HepG2 (cell line): Measurements from ENCODE around the gene CTSZ. TPM values are rescaled to one million over a fixed set of nuclear protein-coding genes. Genes with fewer than 3 reads are reported as not detected.

ENCODE experiments used
- DMAP1 ChIP-seq: IDR thresholded peaks from 2 replicates; pipeline ENCODE4 v1.6.1; 2016
- FOXP1 ChIP-seq, 2 experiments: fragments of 450-650 bp in 1 of 2; IDR thresholded peaks; 2 replicates each; pipeline ENCODE4 v1.6.1; 2017 to 2018; ENCODE audit warnings: antibody characterized with exemption in 1 of 2
- GABPB1 ChIP-seq: IDR thresholded peaks from 2 replicates; pipeline ENCODE4 v1.6.1; 2016; ENCODE audit warnings: mild to moderate bottlenecking, missing genetic modification reagents, moderate library complexity, missing compliant biosample characterization
- GATAD1 ChIP-seq: IDR thresholded peaks from 2 replicates; pipeline ENCODE4 v1.6.1; 2016; ENCODE audit warnings: missing genetic modification reagents, missing compliant biosample characterization
- HIVEP1 ChIP-seq: sonication (generic); formaldehyde crosslinking; IDR thresholded peaks from 2 replicates; pipeline ENCODE4 v1.4.0; 2020; ENCODE audit warnings: mild to moderate bottlenecking, missing genetic modification reagents
- HNRNPH1 ChIP-seq: fragments of 200-400 bp; formaldehyde crosslinking; optimal IDR thresholded peaks from 2 replicates; pipeline ENCODE3; 2017; ENCODE audit warnings: mild to moderate bottlenecking, low read depth, low read length
- HOXA3 ChIP-seq: sonication (generic); formaldehyde crosslinking; IDR thresholded peaks from 2 replicates; pipeline ENCODE4 v1.5.0; 2020; ENCODE audit warnings: missing genetic modification reagents
- IRF2 ChIP-seq: IDR thresholded peaks from 2 replicates; pipeline ENCODE4 v1.6.1; 2018; ENCODE audit warnings: missing genetic modification reagents, missing compliant biosample characterization
- PHF20 ChIP-seq: sonication (generic); formaldehyde crosslinking; IDR thresholded peaks from 2 replicates; pipeline ENCODE4 v1.5.0; 2020; ENCODE audit warnings: mild to moderate bottlenecking, missing genetic modification reagents
- PHF21A ChIP-seq: sonication (generic); formaldehyde crosslinking; IDR thresholded peaks from 2 replicates; pipeline ENCODE4 v1.5.0; 2020; ENCODE audit warnings: mild to moderate bottlenecking, missing genetic modification reagents
- RBM39 ChIP-seq: fragments of 200-400 bp; formaldehyde crosslinking; IDR thresholded peaks from one replicate; pipeline ENCODE4 v1.6.1; 2018; ENCODE audit warnings: antibody characterized with exemption, mild to moderate bottlenecking, low read depth, low read length; ENCODE audit not compliant: poor library complexity, severe bottlenecking
- SOX13 ChIP-seq, 3 experiments: fragments of 450-650 bp in 1 of 3; sonication (generic) in 1 of 3; formaldehyde crosslinking in 1 of 3; IDR thresholded peaks in 2 of 3; conservative IDR thresholded peaks in 1 of 3; 2 replicates each; pipeline versions ENCODE4 v1.5.0 to v1.6.1; 2016 to 2020; ENCODE audit warnings: antibody characterized with exemption in 1 of 3, mild to moderate bottlenecking in 1 of 3, missing compliant biosample characterization in 1 of 3, missing genetic modification reagents in 1 of 3, moderate library complexity in 1 of 3
- SP1 ChIP-seq, 2 experiments: fragments of 450-650 bp in 1 of 2; sonication (generic) in 1 of 2; formaldehyde crosslinking in 1 of 2; IDR thresholded peaks; 2 replicates each; pipeline versions ENCODE4 v1.4.0 to v1.6.1; 2016 to 2020; ENCODE audit warnings: missing genetic modification reagents in 1 of 2
- XRCC5 ChIP-seq: fragments of 200-400 bp; formaldehyde crosslinking; optimal IDR thresholded peaks from 2 replicates; pipeline ENCODE3; 2017; ENCODE audit warnings: mild to moderate bottlenecking, low read length
- ZNF224 ChIP-seq: sonication (generic); formaldehyde crosslinking; IDR thresholded peaks from 2 replicates; pipeline ENCODE4 v1.5.0; 2020; ENCODE audit warnings: mild to moderate bottlenecking, missing genetic modification reagents
- ZNF337 ChIP-seq: sonication (generic); formaldehyde crosslinking; IDR thresholded peaks from 2 replicates; pipeline ENCODE4 v1.5.1; 2020; ENCODE audit warnings: missing genetic modification reagents, low read depth, mild to moderate bottlenecking, borderline replicate concordance
- ZNF557 ChIP-seq: sonication (generic); formaldehyde crosslinking; IDR thresholded peaks from 2 replicates; pipeline ENCODE4 v1.4.0; 2020; ENCODE audit warnings: missing genetic modification reagents
- ZNF672 ChIP-seq: sonication (generic); formaldehyde crosslinking; IDR thresholded peaks from 2 replicates; pipeline ENCODE4 v1.8.1; 2022; ENCODE audit warnings: missing genetic modification reagents
- ZNF782 ChIP-seq: sonication (generic); formaldehyde crosslinking; IDR thresholded peaks from 2 replicates; pipeline ENCODE4 v1.4.0; 2020; ENCODE audit warnings: missing genetic modification reagents, mild to moderate bottlenecking, borderline replicate concordance
- polyA plus RNA-seq, 8 experiments: library from polyadenylated mRNA; depleted of rRNA in 3 of 8; stranded (reverse) in 7 of 8; unstranded in 1 of 8; fragments of >200 nt; fragmentation: Illumina TruSeq in 4 of 8; extraction: Trizol in 4 of 8; gene quantifications; 2 replicates each; pipeline versions ENCODE4 v1.2.1 to v1.2.3, GENCODE V29; 2011 to 2016; ENCODE audit warnings: low read depth in 4 of 8, missing spikeins in 1 of 8, mixed read lengths in 1 of 8; ENCODE audit not compliant: insufficient read depth in 1 of 8
- total RNA-seq, 5 experiments: library from RNA; depleted of rRNA; stranded (reverse); fragments of >200 nt; fragmentation: Illumina TruSeq; extraction: Trizol; gene quantifications; 2 replicates each; pipeline ENCODE4 v1.2.3, GENCODE V29; 2016; ENCODE audit warnings: low read depth in 1 of 5
- TF ChIP-seq, protein P1 (sequence below): sonication (generic); formaldehyde crosslinking; conservative IDR thresholded peaks from 2 replicates; pipeline ENCODE4 v1.4.0; 2020; ENCODE audit warnings: missing genetic modification reagents
- TF ChIP-seq, protein P2 (sequence below): sonication (generic); formaldehyde crosslinking; IDR thresholded peaks from 2 replicates; pipeline ENCODE4 v1.5.0; 2020; ENCODE audit warnings: mild to moderate bottlenecking, missing genetic modification reagents
- TF ChIP-seq, protein P3 (sequence below): sonication (generic); formaldehyde crosslinking; IDR thresholded peaks from 2 replicates; pipeline ENCODE4 v1.8.1; 2023; ENCODE audit warnings: mild to moderate bottlenecking, moderate library complexity, missing genetic modification reagents

CTSZ gene
- total and polyA plus RNA-seq, 2 of the 13 experiments (the other 11 are each of a cell fraction or from before 2014, with no cell fraction given), result 0.33 TPM; not detected in 1

DNA sequence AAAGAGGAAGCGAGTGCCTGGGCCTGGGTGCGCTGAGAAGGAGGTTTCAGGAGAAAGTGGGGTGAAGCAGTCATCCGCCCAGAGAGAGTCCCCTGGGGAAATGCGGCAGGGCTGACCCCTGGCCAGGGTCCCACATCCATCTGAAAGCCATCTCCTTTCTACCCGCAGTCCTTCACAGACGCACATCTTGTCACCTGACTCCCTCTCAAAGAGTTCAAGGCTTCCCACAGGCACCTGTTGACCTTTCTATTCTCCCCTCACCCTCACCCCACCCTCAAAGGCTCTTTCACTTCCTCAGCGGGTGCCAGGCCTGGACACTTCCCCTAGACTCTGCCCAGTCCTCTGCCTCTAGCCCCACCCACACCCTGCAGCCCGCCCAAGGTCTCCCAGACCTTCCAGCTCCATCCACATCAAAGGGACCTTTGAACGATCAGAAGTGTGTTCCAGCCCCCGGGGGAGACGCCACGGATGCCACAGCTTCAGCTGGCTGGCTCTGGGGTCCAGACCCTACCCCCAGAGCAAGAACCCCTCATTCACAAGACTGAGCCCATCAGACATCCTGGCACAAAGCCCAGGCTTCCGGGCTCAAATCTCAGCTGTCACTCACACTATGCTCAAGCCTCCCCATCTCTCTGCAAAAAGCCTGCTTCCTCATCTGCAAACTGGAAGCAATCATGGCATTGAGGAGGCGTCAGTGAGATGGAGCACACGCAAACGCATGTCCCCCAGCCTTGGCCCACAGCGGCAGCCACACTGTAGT lies 2.1 kb downstream of the CTSZ start (continued):
- TF ChIP-seq SOX13 (IDR thresholded peaks at IDR 0.05), result no peak
- peak in 1 of 2 experiments; percentile 40; a peak in 1 of 4 replicates for TF ChIP-seq SOX13 (CRISPR knock-in tag; conservative IDR thresholded peaks at IDR 0.05 in 1 of 2, IDR thresholded peaks at IDR 0.05 in 1 of 2)
- TF ChIP-seq XRCC5, result peak; percentile 76
- TF ChIP-seq ZNF557 (CRISPR knock-in tag), result no peak
- TF ChIP-seq ZNF782, result no peak
- 0 out of 2 replicates have a peak, but pooled peaks have one; percentile 14 for TF ChIP-seq HOXA3
- peak; percentile 13; the same call in 1 of the 2 replicates for TF ChIP-seq GATAD1 (CRISPR knock-in tag)
- TF ChIP-seq IRF2 (CRISPR knock-in tag), result peak; percentile 34; the same call in 1 of the 2 replicates
- no peak for TF ChIP-seq FOXP1 (IDR thresholded peaks at IDR 0.05)
- TF ChIP-seq FOXP1 (CRISPR knock-in tag; IDR thresholded peaks at IDR 0.05), result peak; percentile 27; the same call in 1 of the 2 replicates
- TF ChIP-seq ZNF672 (CRISPR knock-in tag), result no peak
- TF ChIP-seq RBM39, result peak; percentile 60
- TF ChIP-seq, protein P1, sequence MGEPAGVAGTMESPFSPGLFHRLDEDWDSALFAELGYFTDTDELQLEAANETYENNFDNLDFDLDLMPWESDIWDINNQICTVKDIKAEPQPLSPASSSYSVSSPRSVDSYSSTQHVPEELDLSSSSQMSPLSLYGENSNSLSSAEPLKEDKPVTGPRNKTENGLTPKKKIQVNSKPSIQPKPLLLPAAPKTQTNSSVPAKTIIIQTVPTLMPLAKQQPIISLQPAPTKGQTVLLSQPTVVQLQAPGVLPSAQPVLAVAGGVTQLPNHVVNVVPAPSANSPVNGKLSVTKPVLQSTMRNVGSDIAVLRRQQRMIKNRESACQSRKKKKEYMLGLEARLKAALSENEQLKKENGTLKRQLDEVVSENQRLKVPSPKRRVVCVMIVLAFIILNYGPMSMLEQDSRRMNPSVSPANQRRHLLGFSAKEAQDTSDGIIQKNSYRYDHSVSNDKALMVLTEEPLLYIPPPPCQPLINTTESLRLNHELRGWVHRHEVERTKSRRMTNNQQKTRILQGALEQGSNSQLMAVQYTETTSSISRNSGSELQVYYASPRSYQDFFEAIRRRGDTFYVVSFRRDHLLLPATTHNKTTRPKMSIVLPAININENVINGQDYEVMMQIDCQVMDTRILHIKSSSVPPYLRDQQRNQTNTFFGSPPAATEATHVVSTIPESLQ, result 0 out of 2 replicates have a peak, but pooled peaks have one; percentile 27
- TF ChIP-seq PHF21A, result peak; percentile 88
- TF ChIP-seq HIVEP1 (CRISPR knock-in tag), result 0 out of 2 replicates have a peak, but pooled peaks have one; percentile 32
- TF ChIP-seq, protein P2, sequence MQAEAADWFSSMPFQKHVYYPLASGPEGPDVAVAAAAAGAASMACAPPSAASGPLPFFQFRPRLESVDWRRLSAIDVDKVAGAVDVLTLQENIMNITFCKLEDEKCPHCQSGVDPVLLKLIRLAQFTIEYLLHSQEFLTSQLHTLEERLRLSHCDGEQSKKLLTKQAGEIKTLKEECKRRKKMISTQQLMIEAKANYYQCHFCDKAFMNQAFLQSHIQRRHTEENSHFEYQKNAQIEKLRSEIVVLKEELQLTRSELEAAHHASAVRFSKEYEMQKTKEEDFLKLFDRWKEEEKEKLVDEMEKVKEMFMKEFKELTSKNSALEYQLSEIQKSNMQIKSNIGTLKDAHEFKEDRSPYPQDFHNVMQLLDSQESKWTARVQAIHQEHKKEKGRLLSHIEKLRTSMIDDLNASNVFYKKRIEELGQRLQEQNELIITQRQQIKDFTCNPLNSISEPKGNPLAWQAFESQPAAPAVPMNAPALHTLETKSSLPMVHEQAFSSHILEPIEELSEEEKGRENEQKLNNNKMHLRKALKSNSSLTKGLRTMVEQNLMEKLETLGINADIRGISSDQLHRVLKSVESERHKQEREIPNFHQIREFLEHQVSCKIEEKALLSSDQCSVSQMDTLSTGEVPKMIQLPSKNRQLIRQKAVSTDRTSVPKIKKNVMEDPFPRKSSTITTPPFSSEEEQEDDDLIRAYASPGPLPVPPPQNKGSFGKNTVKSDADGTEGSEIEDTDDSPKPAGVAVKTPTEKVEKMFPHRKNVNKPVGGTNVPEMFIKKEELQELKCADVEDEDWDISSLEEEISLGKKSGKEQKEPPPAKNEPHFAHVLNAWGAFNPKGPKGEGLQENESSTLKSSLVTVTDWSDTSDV, result peak; percentile 31; the same call in 1 of the 2 replicates
- TF ChIP-seq ZNF337 (CRISPR knock-in tag), result peak; percentile 83; the same call in 1 of the 2 replicates
- peak; percentile 42; the same call in 1 of the 2 replicates for TF ChIP-seq DMAP1 (CRISPR knock-in tag)
- TF ChIP-seq PHF20 (CRISPR knock-in tag), result 0 out of 2 replicates have a peak, but pooled peaks have one; percentile 25
- TF ChIP-seq SP1 (IDR thresholded peaks at IDR 0.05), result no peak
- peak; percentile 28; the same call in 1 of the 2 replicates for TF ChIP-seq SP1 (CRISPR knock-in tag; IDR thresholded peaks at IDR 0.05)
- TF ChIP-seq, protein P3, sequence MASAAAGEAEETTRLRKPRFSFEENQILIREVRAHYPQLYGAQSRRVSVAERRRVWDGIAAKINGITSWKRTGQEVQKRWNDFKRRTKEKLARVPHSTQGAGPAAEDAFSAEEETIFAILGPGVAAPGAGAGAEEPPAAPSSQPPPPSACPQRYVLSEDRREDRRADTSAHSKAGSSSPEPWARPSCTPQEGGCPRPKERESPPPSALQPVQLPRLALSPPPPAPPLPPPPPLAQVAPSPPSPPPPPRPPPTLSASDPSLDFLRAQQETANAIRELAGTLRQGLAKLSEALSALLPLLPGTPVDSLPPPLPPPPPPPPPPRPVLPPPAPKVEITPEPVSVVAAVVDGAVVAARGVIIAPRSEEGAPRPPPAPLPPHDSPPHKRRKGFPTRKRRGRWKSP, result 0 out of 2 replicates have a peak, but pooled peaks have one; percentile 40
- peak; percentile 68 for TF ChIP-seq HNRNPH1
- TF ChIP-seq GABPB1, result peak; percentile 38; the same call in 1 of the 2 replicates
- TF ChIP-seq ZNF224 (CRISPR knock-in tag), result peak; percentile 48; the same call in 1 of the 2 replicates
